Muscle layer of duodenum (tissue), 2 donors: ENCODE results near the gene SMARCAL1.

Experiments
- H3K27ac ChIP-seq: one replicate; pipeline ENCODE4 v1.7.0; 2013; ENCODE audit warnings: mild to moderate bottlenecking, low read length
- H3K27me3 ChIP-seq: one replicate; pipeline ENCODE4 v1.7.0; 2013; ENCODE audit warnings: low read depth, mild to moderate bottlenecking, control low read depth, low read length
- H3K36me3 ChIP-seq, 2 donors: one replicate each; pipeline ENCODE4 v1.7.0; 2013; ENCODE audit warnings: low read length in 2 of 2, control low read depth in 1 of 2, mild to moderate bottlenecking in 1 of 2; ENCODE audit not compliant: insufficient read depth in 2 of 2, control insufficient read depth in 1 of 2
- H3K4me1 ChIP-seq, 2 donors: one replicate each; pipeline ENCODE4 v1.7.0; 2013; ENCODE audit warnings: low read length in 2 of 2, mild to moderate bottlenecking in 2 of 2, control low read depth in 1 of 2, moderate library complexity in 1 of 2; ENCODE audit not compliant: insufficient read depth in 2 of 2, control insufficient read depth in 1 of 2
- H3K4me3 ChIP-seq, 2 donors: one replicate each; pipeline ENCODE4 v1.7.0; 2013; ENCODE audit warnings: low read length in 2 of 2, low read depth in 1 of 2, mild to moderate bottlenecking in 1 of 2
- H3K9me3 ChIP-seq, 2 donors: one replicate each; pipeline ENCODE4 v1.7.0; 2013; ENCODE audit warnings: low read length in 2 of 2, control low read depth in 1 of 2, mild to moderate bottlenecking in 1 of 2; ENCODE audit not compliant: control insufficient read depth in 1 of 2
- donor health status: healthy.

Gene SMARCAL1

DNA sequence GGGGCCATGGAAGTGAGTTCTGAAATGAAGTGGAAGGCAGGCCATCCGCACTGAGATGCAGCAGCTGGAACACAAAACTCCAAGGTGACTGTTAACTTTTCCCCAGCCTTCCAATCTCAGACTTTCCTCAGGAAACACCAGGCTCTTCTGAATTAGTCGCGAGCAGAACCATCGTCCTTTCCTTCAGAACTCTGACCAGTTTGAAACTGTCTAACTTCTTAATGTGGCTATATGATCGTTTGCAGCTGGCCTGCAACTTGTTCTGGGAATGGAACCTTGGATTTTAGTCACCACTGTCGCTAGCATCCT lies 85.7 kb downstream of the SMARCAL1 start:
- Histone ChIP-seq H3K36me3 (peaks cover 34 to 39% of the 10 kb centered on the region in 2 donors), H3K27me3 (no peaks in the 10 kb centered on the region), H3K27ac (peak overlapping the region; percentile 95), H3K4me3 (peak overlapping the region; percentile 91 to 93), H3K9me3 (no peaks in the 10 kb centered on the region), H3K4me1 (peaks cover 11 to 27% of the 10 kb centered on the region in 2 donors)

DNA sequence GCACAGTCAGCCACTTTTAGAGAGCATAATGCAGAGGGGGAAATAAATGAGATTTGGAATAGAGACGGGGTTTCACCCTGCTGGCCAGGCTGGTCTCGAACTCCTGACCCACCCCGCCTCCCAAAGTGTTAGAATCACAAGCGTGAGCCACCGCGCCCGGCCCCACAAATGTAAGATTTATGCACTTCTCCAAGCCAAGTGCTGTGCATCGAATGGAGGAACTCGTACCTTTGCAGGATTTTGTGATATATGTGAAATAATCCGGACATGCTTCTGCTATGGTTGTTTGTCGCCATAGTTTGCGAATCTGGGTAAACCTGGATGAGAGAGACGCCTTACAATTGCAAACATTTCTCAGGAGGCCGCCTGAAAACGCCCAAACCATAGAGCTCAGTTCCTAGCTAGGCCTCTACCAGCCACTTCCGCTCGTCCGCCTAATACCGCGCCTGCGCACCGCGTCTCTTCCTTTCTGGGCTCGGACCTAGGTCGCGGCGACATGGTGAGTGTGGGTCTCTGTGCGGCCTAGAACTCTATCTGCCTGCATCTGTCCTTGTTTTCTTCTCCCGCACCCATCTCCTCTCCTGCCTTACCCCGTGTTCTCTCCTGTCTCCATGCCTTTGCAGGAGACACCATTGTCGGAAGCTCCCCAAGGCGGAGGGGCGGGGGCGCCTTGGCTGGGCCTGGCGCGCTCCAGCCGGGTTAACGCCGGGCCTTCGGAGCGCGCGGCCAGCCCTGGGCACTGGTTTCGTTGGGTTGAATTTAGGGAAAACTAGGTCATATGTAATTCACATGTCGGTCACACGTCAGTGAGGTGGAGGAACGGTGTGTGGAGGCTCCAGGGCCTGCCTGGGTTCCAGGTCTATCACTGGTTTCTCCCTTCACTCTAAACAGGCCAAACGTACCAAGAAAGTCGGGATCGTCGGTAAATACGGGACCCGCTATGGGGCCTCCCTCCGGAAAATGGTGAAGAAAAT lies 86.4 kb downstream of the SMARCAL1 start, which contains the start of gene RPL37A:
Gene RPL37A (plus strand): TSS at position 466 of the 974 bp plus-strand sequence. CDS start 31 bp downstream, at position 497.
- peaks cover 36 to 41% of the 10 kb centered on the region in 2 donors for H3K36me3 ChIP-seq
- H3K4me3 ChIP-seq, result peak within 1 kb of the TSS; percentile 91 to 93
- H3K9me3 ChIP-seq, result no peaks in the 10 kb centered on the region
- H3K27me3 ChIP-seq, result no peaks in the 10 kb centered on the region
- peak within 1 kb of the TSS; percentile 95 for H3K27ac ChIP-seq
- peaks cover 11 to 28% of the 10 kb centered on the region in 2 donors for H3K4me1 ChIP-seq

DNA sequence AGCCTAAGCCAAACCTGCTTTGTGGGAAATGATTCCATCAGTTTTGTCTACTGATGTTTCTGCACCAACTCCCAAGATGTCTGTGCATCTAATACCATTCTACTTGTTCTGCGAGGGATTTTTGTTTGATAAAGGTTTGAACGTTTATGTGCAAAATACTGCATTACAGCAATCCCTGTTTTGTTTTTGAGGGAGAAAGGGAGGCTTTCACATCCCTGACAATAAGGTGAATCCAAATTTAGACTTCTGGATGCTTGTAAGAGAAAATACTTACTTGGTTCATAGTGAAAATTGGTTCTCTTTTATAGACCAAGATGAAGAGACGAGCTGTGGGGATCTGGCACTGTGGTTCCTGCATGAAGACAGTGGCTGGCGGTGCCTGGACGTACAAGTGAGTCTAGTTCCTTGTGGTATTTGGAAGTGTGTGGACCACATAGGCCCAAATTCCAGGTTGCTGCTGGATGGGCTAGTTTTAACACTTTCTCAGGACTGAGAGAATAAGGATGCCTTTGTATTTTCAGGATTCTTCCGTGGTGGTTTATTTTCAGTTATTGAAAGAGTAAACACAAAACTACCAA lies 87.4 kb downstream of the SMARCAL1 start:
- Histone ChIP-seq H3K27me3 (no peaks in the 10 kb centered on the region), H3K4me1 (peaks cover 11 to 35% of the 10 kb centered on the region in 2 donors), H3K9me3 (no peaks in the 10 kb centered on the region), H3K4me3 (peak overlapping the region; percentile 91 to 93), H3K36me3 (peaks cover 36 to 49% of the 10 kb centered on the region in 2 donors), H3K27ac (peak overlapping the region; percentile 95)

DNA sequence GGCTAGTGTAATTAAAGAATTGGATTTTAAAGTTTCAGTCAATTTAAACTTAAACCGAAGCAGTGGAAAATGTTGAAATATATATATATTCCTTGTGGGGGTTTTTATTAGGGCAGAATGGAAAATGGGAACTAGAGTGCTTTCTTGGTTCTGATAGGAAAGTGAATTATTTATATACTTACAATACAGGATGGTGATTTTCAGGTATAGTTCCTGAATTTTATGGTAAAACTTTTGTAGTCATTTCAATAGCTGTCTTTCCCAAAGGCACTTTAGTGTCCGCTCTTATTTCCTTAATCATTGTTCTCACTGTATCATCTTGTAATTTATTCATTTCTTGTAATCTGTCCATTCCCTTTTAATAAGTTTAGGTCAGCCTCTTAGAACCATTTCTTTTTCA lies 88.3 kb downstream of the SMARCAL1 start:
- Histone ChIP-seq H3K4me1 (peaks cover 11 to 35% of the 10 kb centered on the region in 2 donors), H3K4me3 (peak overlapping the region in 1 of 2 donors; percentile 93), H3K27me3 (no peaks in the 10 kb centered on the region), H3K27ac (peak overlapping the region; percentile 95), H3K36me3 (peaks cover 36 to 54% of the 10 kb centered on the region in 2 donors), H3K9me3 (no peaks in the 10 kb centered on the region)

DNA sequence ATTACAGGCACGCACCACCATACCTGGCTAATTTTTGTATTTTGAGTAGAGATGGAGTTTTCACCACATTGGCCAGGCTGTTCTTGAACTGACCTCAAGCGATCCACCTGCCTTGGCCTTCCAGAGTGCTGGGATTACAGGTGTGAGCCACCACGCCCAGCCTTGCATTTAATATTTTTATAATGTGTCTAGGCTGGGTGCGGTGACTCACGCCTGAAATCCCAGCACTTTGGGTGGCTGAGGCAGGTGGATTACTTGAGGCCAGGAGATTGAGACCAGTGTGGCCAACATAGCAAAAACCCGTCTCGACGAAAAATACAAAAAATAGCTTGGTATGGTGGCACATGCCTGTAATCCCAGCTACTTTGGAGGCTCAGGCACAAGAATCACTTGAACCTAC lies 89.6 kb downstream of the SMARCAL1 start:
- H3K4me3 ChIP-seq, result no peak overlapping the region
- H3K27ac ChIP-seq, result no peak overlapping the region
- no peaks in the 10 kb centered on the region for H3K27me3 ChIP-seq
- H3K9me3 ChIP-seq, result no peaks in the 10 kb centered on the region
- H3K36me3 ChIP-seq, result peaks cover 36 to 54% of the 10 kb centered on the region in 2 donors
- H3K4me1 ChIP-seq, result peaks cover 11 to 35% of the 10 kb centered on the region in 2 donors

DNA sequence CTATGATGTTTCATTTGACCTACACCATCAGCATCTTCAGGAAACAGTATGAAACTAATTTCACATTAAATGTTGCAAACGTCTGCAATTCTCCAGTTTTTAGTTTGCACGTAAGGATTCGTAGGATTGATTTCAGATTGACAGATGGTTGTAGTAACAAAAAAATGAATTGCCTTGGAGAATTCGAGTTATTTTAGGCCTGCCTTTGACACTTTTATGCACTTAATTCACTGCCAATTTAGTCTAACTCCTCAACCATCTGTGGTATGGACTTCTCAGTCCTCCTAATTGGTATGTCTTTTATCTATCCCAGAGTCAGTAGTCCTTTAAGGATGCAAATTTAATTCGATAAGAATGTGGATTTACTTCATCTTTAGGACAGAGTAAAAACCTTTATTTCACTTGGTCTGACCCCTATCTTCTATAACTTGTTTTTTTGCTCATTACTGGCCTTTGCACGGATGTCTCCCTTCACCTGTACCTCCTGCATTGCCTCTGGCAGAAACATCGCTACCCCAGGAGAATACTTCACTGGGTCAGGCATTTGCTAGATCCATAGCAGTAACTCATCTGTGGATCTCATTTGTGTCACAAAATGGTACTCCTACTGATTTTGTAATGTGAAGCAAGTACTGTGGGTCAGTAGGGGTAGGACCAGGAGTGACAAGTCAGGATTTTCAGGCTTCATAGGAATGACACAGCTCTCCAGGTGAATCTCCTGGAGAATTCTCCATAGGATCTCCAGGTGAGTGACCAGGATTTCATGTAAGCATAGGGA lies 90.3 kb downstream of the SMARCAL1 start:
- no peak overlapping the region for H3K4me3 ChIP-seq
- H3K4me1 ChIP-seq, result peaks cover 11 to 30% of the 10 kb centered on the region in 2 donors
- peaks cover 36 to 54% of the 10 kb centered on the region in 2 donors for H3K36me3 ChIP-seq
- no peak overlapping the region for H3K27ac ChIP-seq
- H3K9me3 ChIP-seq, result no peaks in the 10 kb centered on the region
- H3K27me3 ChIP-seq, result no peaks in the 10 kb centered on the region

DNA sequence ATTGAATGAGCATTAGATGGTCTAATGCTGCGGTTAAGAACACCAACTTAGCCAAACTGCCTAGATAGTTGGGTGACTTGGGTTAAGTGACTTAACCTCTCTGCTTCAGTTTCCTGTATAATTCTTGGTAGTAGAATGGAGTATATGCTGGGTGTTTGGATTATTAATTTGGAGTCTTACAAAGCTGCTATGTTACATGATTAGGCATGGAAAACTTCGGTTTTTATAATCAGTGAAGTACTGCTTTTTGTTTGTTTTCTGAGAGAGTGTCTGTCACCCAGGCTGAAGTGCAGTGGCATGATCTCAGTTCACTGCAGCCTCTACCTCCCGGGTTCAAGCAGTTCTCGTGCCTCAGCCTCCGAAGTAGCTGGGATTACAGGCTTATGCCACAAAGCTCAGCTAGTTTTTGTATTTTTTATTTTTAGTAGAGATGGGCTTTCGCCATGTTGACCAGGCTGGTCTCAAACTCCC lies 90.9 kb downstream of the SMARCAL1 start:
- no peak overlapping the region for H3K4me3 ChIP-seq
- H3K36me3 ChIP-seq, result peaks cover 36 to 54% of the 10 kb centered on the region in 2 donors
- no peaks in the 10 kb centered on the region for H3K27me3 ChIP-seq
- peaks cover 11 to 25% of the 10 kb centered on the region in 2 donors for H3K4me1 ChIP-seq
- no peak overlapping the region for H3K27ac ChIP-seq
- no peaks in the 10 kb centered on the region for H3K9me3 ChIP-seq

DNA sequence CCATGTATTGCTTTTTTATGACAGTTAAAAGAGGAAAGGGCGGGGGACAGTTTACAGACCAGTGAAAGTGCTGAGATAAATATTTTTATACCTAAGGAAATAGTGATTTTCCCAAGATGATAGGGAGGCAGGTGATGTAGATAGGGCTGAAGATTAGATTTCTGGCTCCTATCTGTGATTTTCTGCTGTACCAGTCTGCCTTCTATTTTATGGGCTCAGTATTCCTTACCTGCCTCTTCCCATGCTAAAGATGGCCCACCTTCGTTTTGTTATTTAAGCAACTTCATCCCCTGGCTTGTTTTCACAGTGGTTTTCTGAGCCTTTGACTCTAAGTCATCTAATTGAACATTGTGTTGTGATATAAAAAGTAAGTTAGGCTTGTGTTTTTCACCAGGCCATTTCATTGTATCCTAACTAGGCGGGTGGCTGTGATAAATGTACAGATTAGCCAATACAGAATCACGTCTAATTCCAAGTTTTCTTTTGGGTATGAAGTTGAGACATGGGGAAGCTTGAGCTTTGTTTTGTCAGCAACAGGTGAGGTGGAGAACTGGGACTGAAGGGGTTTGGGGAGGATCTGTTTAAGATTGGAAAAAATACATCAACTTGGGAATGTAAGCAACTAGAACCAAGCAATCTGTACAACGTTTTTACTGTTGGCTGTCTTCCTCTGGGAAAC lies 91.6 kb downstream of the SMARCAL1 start:
- Histone ChIP-seq H3K4me3 (no peak overlapping the region), H3K4me1 (peaks cover 11 to 25% of the 10 kb centered on the region in 2 donors), H3K36me3 (peaks cover 36 to 53% of the 10 kb centered on the region in 2 donors), H3K9me3 (no peaks in the 10 kb centered on the region), H3K27ac (no peak overlapping the region), H3K27me3 (no peaks in the 10 kb centered on the region)

DNA sequence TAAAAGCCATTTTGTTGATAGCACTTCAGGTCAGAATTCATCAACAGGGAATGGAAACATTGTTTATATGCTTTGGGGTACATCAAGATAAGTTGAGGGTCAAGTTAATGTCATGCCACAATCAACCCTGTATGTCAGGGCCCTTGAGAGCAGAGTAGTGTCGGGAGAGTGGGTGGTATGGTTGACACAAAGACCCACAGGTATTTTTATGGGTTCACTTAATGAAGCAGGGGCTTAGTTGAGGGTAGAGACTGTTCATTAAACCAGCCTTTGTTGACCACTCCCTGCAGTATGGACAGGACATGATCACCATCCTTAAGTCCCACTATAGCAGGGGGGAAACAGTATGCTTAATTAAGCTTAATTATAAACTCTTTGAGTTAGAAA lies 92.1 kb downstream of the SMARCAL1 start:
- peaks cover 11 to 25% of the 10 kb centered on the region in 2 donors for H3K4me1 ChIP-seq
- H3K27me3 ChIP-seq, result no peaks in the 10 kb centered on the region
- no peak overlapping the region for H3K27ac ChIP-seq
- H3K36me3 ChIP-seq, result peaks cover 36 to 48% of the 10 kb centered on the region in 2 donors
- H3K4me3 ChIP-seq, result no peak overlapping the region
- H3K9me3 ChIP-seq, result no peaks in the 10 kb centered on the region

DNA sequence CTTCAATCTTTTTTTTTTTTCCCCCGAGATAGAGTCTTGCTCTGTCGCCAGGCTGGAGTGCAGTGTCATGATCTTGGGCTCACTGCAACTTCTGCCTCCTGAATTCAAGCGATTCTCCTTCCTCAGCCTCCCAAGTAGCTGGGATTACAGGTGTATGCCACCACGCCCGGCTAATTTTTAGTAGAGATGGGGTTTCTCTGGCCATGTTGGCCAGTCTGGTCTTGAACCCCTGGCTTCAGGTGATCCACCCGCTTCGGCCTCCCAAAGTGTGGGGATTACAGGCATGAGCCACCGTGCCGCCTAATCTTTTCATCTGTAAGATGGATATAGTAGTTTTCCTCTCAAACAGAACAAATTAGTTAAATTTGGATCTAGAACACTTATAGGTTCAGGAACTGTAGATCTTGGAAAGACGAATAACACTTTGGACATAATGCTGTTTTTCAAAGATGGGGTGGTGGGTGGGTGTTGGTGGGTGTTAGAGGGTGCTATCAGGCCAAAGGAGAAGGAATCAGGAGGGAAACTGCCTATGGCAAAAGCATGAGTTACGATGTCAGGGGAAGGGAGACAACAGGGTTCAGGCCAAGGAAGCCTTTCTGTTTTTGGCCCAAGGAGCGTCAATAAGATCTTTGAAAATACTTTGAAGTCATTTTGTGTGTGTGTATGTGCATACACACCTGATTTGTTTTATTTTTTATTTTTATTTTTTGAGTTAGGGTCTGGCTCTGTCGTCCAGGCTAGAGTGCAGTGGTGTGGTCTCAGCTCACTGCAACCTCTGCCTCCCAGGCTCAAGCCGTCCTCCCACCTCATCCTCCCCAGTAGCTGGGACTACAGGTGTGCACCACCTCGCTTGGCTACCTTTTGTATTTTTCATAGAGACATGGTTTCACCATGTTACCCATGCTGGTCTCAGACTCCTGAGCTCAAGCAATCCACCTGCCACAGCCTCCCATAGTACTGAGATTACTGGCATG lies 93.1 kb downstream of the SMARCAL1 start:
- Histone ChIP-seq H3K27ac (no peak overlapping the region), H3K4me1 (peaks cover 3 to 15% of the 10 kb centered on the region in 2 donors), H3K9me3 (no peaks in the 10 kb centered on the region), H3K36me3 (peaks cover 26 to 41% of the 10 kb centered on the region in 2 donors), H3K27me3 (no peaks in the 10 kb centered on the region), H3K4me3 (no peak overlapping the region)
